Measurements from ENCODE around the gene PML. TPM values are rescaled to one million over a fixed set of nuclear protein-coding genes. Genes with fewer than 3 reads are reported as not detected.

PML gene
- total RNA-seq, 5 donors from 2014 or later (not counting 1 experiment from before 2014, with no cell fraction given) = 43.0 to 79.8 (median 60.7) TPM

- ChIA-PET POLR2A (no interaction called here), CTCF (interaction anchor here (0.5 to 2.0 kb wide), 12 partner anchors 8 to 1891 kb away, joined by 3 to 10 read pairs (median 5); partner anchors contain the start of gene TBC1D21 (in 1 of the 2))
- H3K4me3 Mint-ChIP-seq = peak overlapping the region; percentile 70 to 80 (median 75)
- ATAC-seq (replicated peaks in 1 of 4) (peak; percentile 83 to 90 (median 89)), DNase-seq (peak; percentile 61 to 93 (median 83))
- peak overlapping the region; percentile 72 to 88 for H3K27ac Mint-ChIP-seq
- peaks cover 21 to 36% of the 10 kb centered on the region in 2 experiments for H3K4me1 ChIP-seq (ENCODE audit: control insufficient read depth in 1 of 2, extremely low read depth in 1 of 2, insufficient read depth in 2 of 2, low read length in 2 of 2)
- H3K27me3 ChIP-seq (replicated peaks in 1 of 2; ENCODE audit: control insufficient read depth in 2 of 2, extremely low read depth in 1 of 2, insufficient read depth in 2 of 2, low read length in 1 of 2) = no peaks in the 10 kb centered on the region
- H3K27ac ChIP-seq (ENCODE audit: low read length) = peak overlapping the region; percentile 57
- H3K9me3 ChIP-seq = no peaks in the 10 kb centered on the region
- H3K4me3 ChIP-seq (ENCODE audit: control insufficient read depth in 1 of 2, extremely low read depth in 1 of 2, low read length in 1 of 2) = peak overlapping the region; percentile 46 to 52
- no peaks in the 10 kb centered on the region for H3K9me3 Mint-ChIP-seq
- H3K36me3 Mint-ChIP-seq = no peaks in the 10 kb centered on the region
- WGBS (ENCODE audit: insufficient coverage) = 2% methylated on average over 7 of the region's 11 CpGs
- peaks cover 28 to 36% (median 35%) of the 10 kb centered on the region in 3 donors for H3K4me1 Mint-ChIP-seq
- no peaks in the 10 kb centered on the region for H3K36me3 ChIP-seq (ENCODE audit: control insufficient read depth in 2 of 2, extremely low read depth in 1 of 2, insufficient read depth in 1 of 2, low read length in 1 of 2)
- H3K27me3 Mint-ChIP-seq = no peaks in the 10 kb centered on the region
Observed at GRCh38 chr15:73964736-73965093, 29.8 kb upstream of the PML start.

- ATAC-seq (replicated peaks in 1 of 4) (peak; percentile 30 to 59 (median 42)), DNase-seq (peak in 3 of 35 experiments; percentile 3 to 35 (median 21))
- Mint-ChIP-seq H3K9me3 (no peaks in the 10 kb centered on the region), H3K27me3 (no peaks in the 10 kb centered on the region), H3K27ac (peak overlapping the region; percentile 72 to 88), H3K4me3 (peak overlapping the region; percentile 70 to 80 (median 75)), H3K36me3 (no peaks in the 10 kb centered on the region), H3K4me1 (peaks cover 27 to 33% (median 33%) of the 10 kb centered on the region in 3 donors)
- peaks cover 20 to 30% of the 10 kb centered on the region in 2 experiments for H3K4me1 ChIP-seq (ENCODE audit: control insufficient read depth in 1 of 2, extremely low read depth in 1 of 2, insufficient read depth in 2 of 2, low read length in 2 of 2)
- no peaks in the 10 kb centered on the region for H3K9me3 ChIP-seq
- peak overlapping the region; percentile 57 for H3K27ac ChIP-seq (ENCODE audit: low read length)
- H3K36me3 ChIP-seq (ENCODE audit: control insufficient read depth in 2 of 2, extremely low read depth in 1 of 2, insufficient read depth in 1 of 2, low read length in 1 of 2) = no peaks in the 10 kb centered on the region
- no peaks in the 10 kb centered on the region for H3K27me3 ChIP-seq (replicated peaks in 1 of 2; ENCODE audit: control insufficient read depth in 2 of 2, extremely low read depth in 1 of 2, insufficient read depth in 2 of 2, low read length in 1 of 2)
- H3K4me3 ChIP-seq (ENCODE audit: control insufficient read depth in 1 of 2, extremely low read depth in 1 of 2, low read length in 1 of 2) = peak overlapping the region; percentile 46 to 52
- 7% methylated on average over 9 of the region's 13 CpGs for WGBS (ENCODE audit: insufficient coverage)
- ChIA-PET CTCF (interaction anchor here (0.5 to 2.0 kb wide), 14 partner anchors 8 to 1890 kb away, joined by 3 to 12 read pairs (median 4); no protein-coding TSS in a partner anchor), POLR2A (interaction anchor here in 1 of 2 donors (0.6 kb wide), 1 partner anchor 23 kb away, joined by 4 read pairs; no protein-coding TSS in a partner anchor)
Observed at GRCh38 chr15:73965094-73965757, 29.3 kb upstream of the PML start.

- Mint-ChIP-seq H3K9me3 (no peaks in the 10 kb centered on the region), H3K4me3 (peak overlapping the region; percentile 32 to 80 (median 75)), H3K27me3 (no peaks in the 10 kb centered on the region), H3K27ac (peak overlapping the region; percentile 83 to 88), H3K36me3 (no peaks in the 10 kb centered on the region), H3K4me1 (peaks cover 27 to 31% (median 30%) of the 10 kb centered on the region in 3 donors)
- no peaks in the 10 kb centered on the region for H3K36me3 ChIP-seq (ENCODE audit: control insufficient read depth in 2 of 2, extremely low read depth in 1 of 2, insufficient read depth in 1 of 2, low read length in 1 of 2)
- DNase-seq = peak in 2 of 35 experiments; percentile 30 to 65
- CTCF ChIA-PET = interaction anchor here (0.6 to 1.5 kb wide), 9 partner anchors 8 to 92 kb away, joined by 3 to 12 read pairs (median 4); no protein-coding TSS in a partner anchor
- POLR2A ChIA-PET = interaction anchor here in 1 of 2 donors (0.6 kb wide), 1 partner anchor 23 kb away, joined by 4 read pairs; no protein-coding TSS in a partner anchor
- no peaks in the 10 kb centered on the region for H3K9me3 ChIP-seq
- WGBS (ENCODE audit: insufficient coverage) = 0% methylated on average over 1 of the region's 2 CpGs
- no peaks in the 10 kb centered on the region for H3K27me3 ChIP-seq (replicated peaks in 1 of 2; ENCODE audit: control insufficient read depth in 2 of 2, extremely low read depth in 1 of 2, insufficient read depth in 2 of 2, low read length in 1 of 2)
- H3K4me3 ChIP-seq (ENCODE audit: control insufficient read depth in 1 of 2, extremely low read depth in 1 of 2, low read length in 1 of 2) = peak overlapping the region in 1 of 2 donors; percentile 46
- peak; percentile 72 to 83 (median 78) for ATAC-seq (replicated peaks in 1 of 4)
- H3K4me1 ChIP-seq (ENCODE audit: control insufficient read depth in 1 of 2, extremely low read depth in 1 of 2, insufficient read depth in 2 of 2, low read length in 2 of 2) = peaks cover 20 to 27% of the 10 kb centered on the region in 2 experiments
- peak overlapping the region; percentile 57 for H3K27ac ChIP-seq (ENCODE audit: low read length)
Observed at GRCh38 chr15:73965758-73966113, 28.8 kb upstream of the PML start.

GRCh38 chr15:73968461-73968860, 26.1 kb upstream of the PML start:
- no peak overlapping the region for H3K4me3 Mint-ChIP-seq
- CTCF ChIA-PET = interaction anchor here in 1 of 2 donors (0.6 to 1.0 kb wide), 3 partner anchors 17 to 40 kb away, joined by 3 to 4 read pairs (median 3); no protein-coding TSS in a partner anchor
- ATAC-seq (replicated peaks in 1 of 4) (no peak), DNase-seq (no peak)
- H3K27me3 Mint-ChIP-seq = no peaks in the 10 kb centered on the region
- Histone ChIP-seq H3K9me3 (no peaks in the 10 kb centered on the region), H3K27ac (ENCODE audit: low read length) (no peak overlapping the region), H3K4me1 (ENCODE audit: control insufficient read depth in 1 of 2, extremely low read depth in 1 of 2, insufficient read depth in 2 of 2, low read length in 2 of 2) (peaks cover 20 to 35% of the 10 kb centered on the region in 2 experiments), H3K36me3 (ENCODE audit: control insufficient read depth in 2 of 2, extremely low read depth in 1 of 2, insufficient read depth in 1 of 2, low read length in 1 of 2) (no peaks in the 10 kb centered on the region), H3K4me3 (ENCODE audit: control insufficient read depth in 1 of 2, extremely low read depth in 1 of 2, low read length in 1 of 2) (no peak overlapping the region), H3K27me3 (replicated peaks in 1 of 2; ENCODE audit: control insufficient read depth in 2 of 2, extremely low read depth in 1 of 2, insufficient read depth in 2 of 2, low read length in 1 of 2) (peaks cover 0 to 5% of the 10 kb centered on the region in 2 experiments)
- H3K36me3 Mint-ChIP-seq = no peaks in the 10 kb centered on the region
- no peaks in the 10 kb centered on the region for H3K9me3 Mint-ChIP-seq
- no CpG with 5 or more reads among the region's 3 CpGs for WGBS (ENCODE audit: insufficient coverage)
- POLR2A ChIA-PET = no interaction called here
- peaks cover 35 to 37% (median 36%) of the 10 kb centered on the region in 3 donors for H3K4me1 Mint-ChIP-seq
- H3K27ac Mint-ChIP-seq = peak overlapping the region; percentile 28 to 63

- Histone ChIP-seq H3K4me3 (ENCODE audit: control insufficient read depth in 1 of 2, extremely low read depth in 1 of 2, low read length in 1 of 2) (no peak overlapping the region), H3K36me3 (ENCODE audit: control insufficient read depth in 2 of 2, extremely low read depth in 1 of 2, insufficient read depth in 1 of 2, low read length in 1 of 2) (no peaks in the 10 kb centered on the region), H3K27ac (ENCODE audit: low read length) (no peak overlapping the region), H3K4me1 (ENCODE audit: control insufficient read depth in 1 of 2, extremely low read depth in 1 of 2, insufficient read depth in 2 of 2, low read length in 2 of 2) (peaks cover 20 to 35% of the 10 kb centered on the region in 2 experiments), H3K27me3 (replicated peaks in 1 of 2; ENCODE audit: control insufficient read depth in 2 of 2, extremely low read depth in 1 of 2, insufficient read depth in 2 of 2, low read length in 1 of 2) (peaks cover 0 to 6% of the 10 kb centered on the region in 2 experiments), H3K9me3 (no peaks in the 10 kb centered on the region)
- H3K4me1 Mint-ChIP-seq = peaks cover 37 to 39% (median 38%) of the 10 kb centered on the region in 3 donors
- H3K36me3 Mint-ChIP-seq = no peaks in the 10 kb centered on the region
- WGBS (ENCODE audit: insufficient coverage) = 85% methylated on average over 5 of the region's 6 CpGs
- peaks cover 0 to 2% of the 10 kb centered on the region in 2 donors for H3K27me3 Mint-ChIP-seq
- H3K4me3 Mint-ChIP-seq = no peak overlapping the region
- ChIA-PET POLR2A (no interaction called here), CTCF (interaction anchor here in 1 of 2 donors (0.6 to 1.0 kb wide), 3 partner anchors 17 to 41 kb away, joined by 3 to 4 read pairs (median 3); no protein-coding TSS in a partner anchor)
- no peaks in the 10 kb centered on the region for H3K9me3 Mint-ChIP-seq
- no peak for DNase-seq
- no peak overlapping the region for H3K27ac Mint-ChIP-seq
- no peak for ATAC-seq (replicated peaks in 1 of 4)
Observed at GRCh38 chr15:73969151-73969759, 25.3 kb upstream of the PML start.
